Kidney epithelial cell (primary cell): ENCODE measurements around the gene CDKL4. TPM values are rescaled to one million over a fixed set of nuclear protein-coding genes. Genes with fewer than 3 reads are reported as not detected.
"Not testable (repeated sequence)": the region's sequence is repeated elsewhere in the genome, so short reads cannot be mapped to it uniquely, and the experiment has no call there.

ENCODE experiments used
- DNase-seq: peaks from one replicate; pipeline ENCODE4 v3.0.0-alpha.2; 2010; ENCODE audit warnings: low read depth
- H3K27me3 ChIP-seq: 2 replicates; pipeline ENCODE4 v1.6.0; 2011; ENCODE audit warnings: low read length; ENCODE audit not compliant: control insufficient read depth, insufficient read depth
- H3K36me3 ChIP-seq: 2 replicates; pipeline ENCODE4 v1.5.1; 2011; ENCODE audit warnings: low read length; ENCODE audit not compliant: control insufficient read depth, insufficient read depth
- H3K4me3 ChIP-seq: 2 replicates; pipeline ENCODE4 v1.5.1; 2011; ENCODE audit warnings: low read depth, mild to moderate bottlenecking, control low read depth, low read length
- total RNA-seq: library from RNA; depleted of rRNA; stranded (reverse); fragments of >200 nt; gene quantifications from 2 replicates; pipeline ENCODE4 v1.2.3, GENCODE V29; 2015
- TF ChIP-seq, protein P1 (sequence below): IDR thresholded peaks from 2 replicates; pipeline ENCODE4 v1.5.1; 2011; ENCODE audit warnings: mild to moderate bottlenecking, moderate library complexity, low read length, control low read depth, inconsistent platforms; ENCODE audit not compliant: insufficient read depth, poor library complexity, severe bottlenecking

Gene CDKL4
- total RNA-seq, 1 donor from 2014 or later = 1.2 TPM

DNA sequence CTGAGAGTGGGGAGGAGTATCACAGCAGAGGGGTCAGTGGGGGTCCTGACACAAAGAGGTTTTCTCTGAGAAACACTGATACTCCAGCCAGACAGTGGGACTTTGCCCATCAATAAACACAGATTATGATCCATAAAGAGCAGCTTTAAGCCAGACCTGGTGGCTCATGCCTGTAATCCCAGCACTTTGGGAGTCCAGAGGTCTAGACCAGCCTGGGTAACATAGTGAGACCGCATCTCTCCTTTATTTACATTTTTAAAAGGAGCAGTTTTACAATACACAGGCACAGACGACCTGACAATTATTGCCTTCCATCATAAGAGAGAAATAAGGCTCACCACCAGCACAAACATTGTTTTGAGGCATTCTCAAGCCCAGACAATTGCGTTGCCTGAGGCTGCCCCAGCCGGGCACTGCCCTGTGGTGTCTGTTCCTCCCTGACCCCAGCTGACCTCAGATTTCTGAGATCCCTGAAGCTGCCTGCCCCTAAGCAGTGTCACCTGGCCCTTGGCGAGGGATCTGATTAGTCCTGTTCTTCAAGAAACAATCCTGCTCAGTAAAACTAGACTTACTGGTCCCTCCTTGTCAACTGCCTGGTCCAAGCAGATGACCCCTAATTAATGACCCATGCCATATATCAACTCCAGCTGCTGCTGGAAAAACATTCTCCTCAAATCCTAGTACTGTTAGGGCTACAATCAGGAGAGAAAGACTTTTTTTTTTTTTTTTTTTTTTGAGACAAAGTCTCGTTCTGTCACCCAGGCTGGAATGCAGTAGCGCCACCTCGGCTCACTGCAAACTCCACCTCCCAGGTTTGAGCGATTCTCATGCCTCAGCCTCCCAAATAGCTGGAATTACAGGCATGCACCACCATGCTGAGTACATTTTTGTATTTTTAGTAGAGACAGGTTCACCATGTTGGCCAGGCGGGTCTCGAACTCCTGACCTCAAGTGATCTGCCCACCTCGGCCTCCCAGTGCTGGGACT is 63.5 kb downstream of the CDKL4 start:
- H3K36me3 ChIP-seq = no peaks in the 10 kb centered on the region
- TF ChIP-seq, protein P1, sequence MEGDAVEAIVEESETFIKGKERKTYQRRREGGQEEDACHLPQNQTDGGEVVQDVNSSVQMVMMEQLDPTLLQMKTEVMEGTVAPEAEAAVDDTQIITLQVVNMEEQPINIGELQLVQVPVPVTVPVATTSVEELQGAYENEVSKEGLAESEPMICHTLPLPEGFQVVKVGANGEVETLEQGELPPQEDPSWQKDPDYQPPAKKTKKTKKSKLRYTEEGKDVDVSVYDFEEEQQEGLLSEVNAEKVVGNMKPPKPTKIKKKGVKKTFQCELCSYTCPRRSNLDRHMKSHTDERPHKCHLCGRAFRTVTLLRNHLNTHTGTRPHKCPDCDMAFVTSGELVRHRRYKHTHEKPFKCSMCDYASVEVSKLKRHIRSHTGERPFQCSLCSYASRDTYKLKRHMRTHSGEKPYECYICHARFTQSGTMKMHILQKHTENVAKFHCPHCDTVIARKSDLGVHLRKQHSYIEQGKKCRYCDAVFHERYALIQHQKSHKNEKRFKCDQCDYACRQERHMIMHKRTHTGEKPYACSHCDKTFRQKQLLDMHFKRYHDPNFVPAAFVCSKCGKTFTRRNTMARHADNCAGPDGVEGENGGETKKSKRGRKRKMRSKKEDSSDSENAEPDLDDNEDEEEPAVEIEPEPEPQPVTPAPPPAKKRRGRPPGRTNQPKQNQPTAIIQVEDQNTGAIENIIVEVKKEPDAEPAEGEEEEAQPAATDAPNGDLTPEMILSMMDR = no peak
- H3K27me3 ChIP-seq = no peaks in the 10 kb centered on the region
- no peak for DNase-seq
- H3K4me3 ChIP-seq = no peak overlapping the region

DNA sequence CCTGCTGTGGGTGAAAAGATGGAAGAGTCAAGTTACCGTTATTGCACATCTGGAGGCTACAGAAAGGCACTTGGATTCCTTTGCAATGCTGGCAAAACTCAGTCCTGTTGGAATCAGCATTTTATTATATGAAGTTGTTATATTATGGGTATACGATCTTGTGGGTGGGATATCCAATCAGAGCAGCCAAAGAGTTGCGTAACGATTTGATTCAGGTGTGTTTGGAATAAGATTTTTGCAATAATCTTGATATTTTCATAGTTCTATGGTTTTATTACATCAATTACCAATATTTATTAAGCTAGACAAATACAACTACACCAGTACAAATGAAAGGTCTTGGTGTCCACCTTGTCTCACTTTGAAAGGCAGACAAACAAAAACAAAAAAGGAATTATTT is 65.0 kb downstream of the CDKL4 start:
- TF ChIP-seq, protein P1 = no peak
- no peaks in the 10 kb centered on the region for H3K36me3 ChIP-seq
- no peaks in the 10 kb centered on the region for H3K27me3 ChIP-seq
- no peak overlapping the region for H3K4me3 ChIP-seq
- DNase-seq = no peak

DNA sequence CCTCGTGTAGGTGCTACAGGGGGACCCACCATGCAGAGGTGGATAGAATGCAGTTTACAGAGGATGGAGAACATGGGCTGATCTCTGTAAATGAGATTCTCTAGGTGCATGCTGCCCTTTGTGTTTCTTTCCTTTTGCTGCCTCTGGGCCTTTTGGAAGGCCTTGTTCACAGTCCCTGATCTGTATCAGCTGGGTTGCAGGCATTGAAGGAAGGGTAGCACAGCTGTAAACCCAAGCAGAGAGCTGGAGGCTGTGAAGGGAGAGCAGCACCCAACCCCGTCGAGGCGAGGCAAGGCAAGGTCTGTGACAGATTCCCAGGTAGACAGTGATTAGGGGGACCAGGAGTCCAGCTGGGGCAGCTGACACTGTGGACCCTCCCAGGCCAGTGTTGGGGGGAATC is 66.8 kb downstream of the CDKL4 start:
- DNase-seq = no peak
- no peaks in the 10 kb centered on the region for H3K36me3 ChIP-seq

DNA sequence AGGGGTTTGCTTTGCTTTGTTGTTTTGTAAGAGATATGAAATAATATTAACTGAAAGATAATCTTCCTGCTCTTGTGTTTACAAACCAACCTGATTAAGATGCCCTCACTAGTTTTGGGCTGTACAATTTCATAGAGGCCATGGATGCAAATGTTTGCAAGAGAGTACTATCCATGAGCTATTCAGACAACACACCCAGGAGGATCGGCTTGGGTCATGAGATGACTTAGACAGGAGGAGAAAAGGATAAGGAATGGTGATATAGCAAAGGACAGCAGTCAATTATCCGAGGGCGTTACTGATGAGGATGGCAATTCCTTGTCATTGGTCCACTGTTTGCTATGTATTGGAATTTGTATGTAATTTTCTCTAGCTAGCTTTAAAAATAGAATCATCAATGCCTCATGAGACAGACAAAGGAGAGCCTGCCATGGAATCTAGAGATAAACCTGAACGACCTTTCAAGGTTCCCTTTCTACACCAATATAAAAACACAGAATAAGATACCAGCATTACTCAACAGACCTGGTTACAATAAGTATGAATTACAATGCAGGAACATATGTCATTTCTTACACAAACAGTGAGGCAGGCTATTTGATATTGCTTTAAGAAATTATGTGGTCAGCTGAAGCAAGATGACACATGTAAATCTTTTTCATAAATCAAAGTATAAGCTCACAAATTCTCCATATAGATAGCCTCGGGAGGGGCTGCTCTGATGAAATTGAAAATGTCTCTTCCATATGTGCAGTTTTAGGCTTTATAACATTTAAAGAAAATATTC is 68.6 kb downstream of the CDKL4 start:
- no peak for DNase-seq
- TF ChIP-seq, protein P1 = no peak
- Histone ChIP-seq H3K4me3 (no peak overlapping the region), H3K27me3 (no peaks in the 10 kb centered on the region), H3K36me3 (no peaks in the 10 kb centered on the region)

More for the DNA sequence above, 66.8 kb downstream of the CDKL4 start:
- TF ChIP-seq, protein P1 = no peak
- Histone ChIP-seq H3K27me3 (no peaks in the 10 kb centered on the region), H3K4me3 (no peak overlapping the region)

DNA sequence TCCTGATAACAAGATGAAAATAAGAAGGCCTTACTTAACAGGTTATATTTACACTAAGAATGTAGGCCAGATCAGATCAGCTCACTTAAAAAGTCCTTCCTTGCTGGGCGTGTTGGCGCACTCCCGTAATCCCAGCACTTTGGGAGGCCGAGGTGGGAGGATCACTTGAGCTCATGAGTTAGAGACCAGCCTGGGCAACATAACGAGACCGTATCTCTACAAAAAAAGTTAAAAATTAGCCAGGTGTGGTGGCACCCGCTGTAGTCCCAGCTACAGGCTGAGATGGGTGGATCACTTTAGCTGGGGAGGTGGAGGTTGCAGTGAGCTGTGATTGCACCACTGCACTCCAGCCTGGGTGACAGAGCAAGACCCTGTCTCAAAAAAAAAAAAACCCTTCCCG is 69.7 kb downstream of the CDKL4 start:
- no peak overlapping the region for H3K4me3 ChIP-seq
- TF ChIP-seq, protein P1 = no peak

DNA sequence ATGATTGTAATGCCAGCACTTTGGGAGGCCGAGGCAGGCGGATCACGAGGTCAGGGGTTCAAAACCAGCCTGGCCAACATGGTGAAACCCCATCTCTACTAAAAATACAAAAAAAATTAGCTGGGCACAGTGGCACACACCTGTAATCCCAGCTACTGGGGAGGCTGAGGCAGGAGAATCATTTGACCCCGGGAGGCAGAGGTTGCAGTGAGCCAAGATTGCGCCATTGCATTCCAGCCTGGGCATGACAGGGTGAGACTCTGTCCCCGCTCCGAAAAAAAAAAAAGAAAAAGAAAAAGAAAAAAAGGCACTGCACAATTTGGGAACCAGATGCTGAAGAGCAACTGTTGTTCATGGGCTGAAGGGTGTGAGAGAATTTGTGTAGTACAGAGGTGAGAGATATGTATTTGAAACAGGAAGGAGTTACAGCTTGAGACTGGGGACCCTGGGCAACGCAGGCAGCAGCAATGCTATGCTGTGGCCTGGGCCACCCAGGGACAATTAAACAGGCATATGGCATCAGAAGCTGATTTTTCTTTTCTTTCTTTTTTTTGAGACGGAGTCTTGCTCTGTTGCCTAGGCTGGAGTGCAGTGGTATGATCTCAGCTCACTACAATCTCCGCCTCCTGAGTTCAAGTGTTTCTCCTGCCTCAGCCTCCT is 71.6 kb downstream of the CDKL4 start:
- H3K36me3 ChIP-seq, DNase-seq, H3K4me3 ChIP-seq: not testable (repeated sequence)

More for the DNA sequence above, 69.7 kb downstream of the CDKL4 start:
- no peaks in the 10 kb centered on the region for H3K27me3 ChIP-seq
- DNase-seq = no peak
- H3K36me3 ChIP-seq = no peaks in the 10 kb centered on the region

More for the DNA sequence above, 71.6 kb downstream of the CDKL4 start:
- H3K27me3 ChIP-seq = not testable (repeated sequence)
